Endothelial cell of umbilical vein (primary cell): Measurements from ENCODE around the gene MALAT1. TPM values are rescaled to one million over a fixed set of nuclear protein-coding genes. Genes with fewer than 3 reads are reported as not detected.
"Not testable (repeated sequence)": the region's sequence is repeated elsewhere in the genome, so short reads cannot be mapped to it uniquely, and the experiment has no call there.

Source experiments
- BruUV-seq: library from RNA; stranded (reverse); fragments of 400-500 nt; replicated peaks from 2 replicates; lab custom pipeline; 2021; lab: Mats Ljungman, UMichigan
- CTCF ChIA-PET: fragments of 300-600, 350-600 bp; sonication (Branson Sonifier 250); formaldehyde crosslinking; loops from one replicate; lab custom pipeline; 2021; ENCODE audit warnings: antibody characterized with exemption, inconsistent platforms; lab: Charles Lee
- POLR2A ChIA-PET: fragments of 300-600, 350-600 bp; sonication (Branson Sonifier 250); formaldehyde crosslinking; loops from one replicate; lab custom pipeline; 2021; ENCODE audit warnings: antibody characterized with exemption, inconsistent platforms; lab: Charles Lee
- DNase-seq: peaks from one replicate; pipeline ENCODE4 v3.0.0-alpha.2; 2011; ENCODE audit warnings: low read depth, low spot score
- FAIRE-seq: peaks from 2 replicates; lab custom pipeline; 2011; peaks lifted over from hg19 to GRCh38; lab: Jason Lieb, UNC
- H2AFZ ChIP-seq: 2 replicates; pipeline ENCODE4 v1.6.0; 2012; ENCODE audit warnings: low read depth, low read length, control low read depth, inconsistent platforms
- H3K27ac ChIP-seq: 2 replicates; pipeline ENCODE4 v1.5.1; 2011; ENCODE audit warnings: low read depth, mild to moderate bottlenecking, control low read depth, low read length, moderate library complexity; ENCODE audit not compliant: insufficient read depth
- H3K27me3 ChIP-seq, 2 experiments: 2 replicates each; pipeline versions ENCODE4 v1.6.0 to v1.6.1; 2011; ENCODE audit warnings: low read length in 2 of 2, mixed read lengths in 1 of 2; ENCODE audit not compliant: control insufficient read depth in 2 of 2, insufficient read depth in 2 of 2
- H3K36me3 ChIP-seq, 2 experiments: 2 replicates in 1 of 2; 3 replicates in 1 of 2; pipeline ENCODE4 v1.5.1; 2011; ENCODE audit warnings: low read length in 2 of 2, mild to moderate bottlenecking in 1 of 2, moderate library complexity in 1 of 2; ENCODE audit not compliant: control insufficient read depth in 2 of 2, insufficient read depth in 2 of 2; ENCODE audit errors: extremely low read depth in 1 of 2
- H3K4me1 ChIP-seq: 3 replicates; pipeline ENCODE4 v1.5.1; 2011; ENCODE audit warnings: mild to moderate bottlenecking, low read length; ENCODE audit not compliant: control insufficient read depth, insufficient read depth; ENCODE audit errors: extremely low read depth
- H3K4me2 ChIP-seq: 2 replicates; pipeline ENCODE4 v1.6.1; 2011; ENCODE audit warnings: low read length, control low read depth, mixed read lengths; ENCODE audit not compliant: insufficient read depth
- H3K4me3 ChIP-seq, 3 experiments: fragments of 200-600 bp in 1 of 3; sonication (generic), shearing (Covaris generic) in 1 of 3; replicated peaks in 1 of 3; 2 replicates each; pipeline ENCODE4 v1.5.1; 2011 to 2016; ENCODE audit warnings: control low read depth in 3 of 3, low read length in 3 of 3, mild to moderate bottlenecking in 2 of 3, inconsistent platforms in 1 of 3, low read depth in 1 of 3, moderate library complexity in 1 of 3; ENCODE audit not compliant: insufficient read depth in 1 of 3
- H3K79me2 ChIP-seq: 2 replicates; pipeline ENCODE4 v1.6.0; 2012; ENCODE audit warnings: low read length, inconsistent platforms; ENCODE audit not compliant: control insufficient read depth, insufficient read depth
- H3K9ac ChIP-seq: replicated peaks from 2 replicates; pipeline ENCODE3; 2011; ENCODE audit warnings: low read length, control low read depth; ENCODE audit not compliant: insufficient read depth; ENCODE audit errors: extremely low read depth
- H3K9me1 ChIP-seq: replicated peaks from 3 replicates; pipeline ENCODE4 v1.6.0; 2011; ENCODE audit warnings: mild to moderate bottlenecking, low read length; ENCODE audit not compliant: control insufficient read depth, insufficient read depth; ENCODE audit errors: extremely low read depth
- H3K9me3 ChIP-seq: replicated peaks from 2 replicates; pipeline ENCODE4 v1.5.1; 2012; ENCODE audit warnings: low read length, inconsistent platforms; ENCODE audit not compliant: control insufficient read depth, insufficient read depth
- H4K20me1 ChIP-seq: replicated peaks from 2 replicates; pipeline ENCODE3; 2011; ENCODE audit warnings: mild to moderate bottlenecking, low read length; ENCODE audit not compliant: control insufficient read depth, insufficient read depth; ENCODE audit errors: extremely low read depth
- FOS ChIP-seq: IDR thresholded peaks from 2 replicates; pipeline ENCODE4 v1.6.1; 2011; ENCODE audit warnings: mild to moderate bottlenecking, low read length, moderate library complexity, borderline replicate concordance; ENCODE audit not compliant: insufficient read depth
- POLR2A ChIP-seq: IDR thresholded peaks from 2 replicates; pipeline ENCODE4 v1.6.1; 2012; ENCODE audit warnings: low read depth, mild to moderate bottlenecking, control low read depth, low read length
- POLR2AphosphoS5 ChIP-seq: IDR thresholded peaks from 2 replicates; pipeline ENCODE4 v1.6.1; 2012; ENCODE audit warnings: low read depth, mild to moderate bottlenecking, control low read depth, low read length, moderate library complexity; ENCODE audit not compliant: insufficient read depth
- dilution Hi-C: fragments of 300-500 bp; cut with MboI; formaldehyde crosslinking; loops from one replicate; pipeline ENCODE4 v1.15.0; 2019; ENCODE audit warnings: low sequenced_read_pairs; ENCODE audit not compliant: extremely low pct_ligation_motif_present
- intact Hi-C: fragments of 100-400 bp; cut with micrococcal nuclease; formaldehyde crosslinking; loops from one replicate; pipeline ENCODE4 v1.10.0; 2022
- polyA plus RNA-seq, 4 experiments: library from polyadenylated mRNA; depleted of rRNA in 3 of 4; stranded (reverse) in 3 of 4; unstranded in 1 of 4; fragments of >200 nt; gene quantifications; 2 replicates each; pipeline versions ENCODE4 v1.2.1 to v1.2.3, GENCODE V29; 2011 to 2012; ENCODE audit warnings: missing spikeins in 1 of 4
- total RNA-seq: library from RNA; stranded (reverse); gene quantifications from 2 replicates; pipeline ENCODE4 v1.2.3, GENCODE V29; 2021
- TF ChIP-seq, protein P1 (sequence below): IDR thresholded peaks from 2 replicates; pipeline ENCODE4 v1.6.1; 2011; ENCODE audit not compliant: insufficient read depth, insufficient read length

The MALAT1 gene
- total and polyA plus RNA-seq, 2 donors (not counting 3 experiments of a cell fraction or from before 2014, with no cell fraction given) = 491 to 7,529 TPM

DNA sequence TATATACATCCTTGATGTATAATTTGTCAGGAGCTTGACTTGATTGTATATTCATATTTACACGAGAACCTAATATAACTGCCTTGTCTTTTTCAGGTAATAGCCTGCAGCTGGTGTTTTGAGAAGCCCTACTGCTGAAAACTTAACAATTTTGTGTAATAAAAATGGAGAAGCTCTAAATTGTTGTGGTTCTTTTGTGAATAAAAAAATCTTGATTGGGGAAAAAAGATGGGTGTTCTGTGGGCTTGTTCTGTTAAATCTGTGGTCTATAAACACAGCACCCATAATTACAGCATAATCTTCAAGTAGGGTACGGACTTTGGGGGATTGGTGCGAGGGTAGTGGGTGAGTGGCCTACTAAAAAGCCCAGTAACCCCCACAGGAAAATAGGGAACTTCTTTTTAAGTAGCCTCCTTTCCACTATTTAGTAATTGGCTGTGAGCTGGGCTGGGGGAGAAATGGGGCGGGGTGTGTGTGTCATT lies 7.5 kb downstream of the MALAT1 start:
- FAIRE-seq (no peak), DNase-seq (no peak)
- Histone ChIP-seq H3K9me1 (no peaks in the 10 kb centered on the region), H3K36me3 (peaks cover 25 to 33% of the 10 kb centered on the region in 2 experiments), H3K27me3 (no peaks in the 10 kb centered on the region), H2AFZ (no peak overlapping the region), H3K4me2 (peak overlapping the region; percentile 97), H3K4me3 (peak overlapping the region in 2 of 3 experiments; percentile 91 to 98), H4K20me1 (peaks cover 23% of the 10 kb centered on the region), H3K9me3 (no peaks in the 10 kb centered on the region), H3K27ac (peak overlapping the region; percentile 89), H3K79me2 (peaks cover 52% of the 10 kb centered on the region), H3K9ac (peak overlapping the region; percentile 95), H3K4me1 (peaks cover 24% of the 10 kb centered on the region)
- no TSS peak for BruUV-seq
- ChIA-PET POLR2A (interaction anchor here (1.1 to 13.9 kb wide), 11 partner anchors 8 to 86 kb away, joined by 4 to 283 read pairs (median 40); partner anchors contain the start of genes MALAT1 and NEAT1), CTCF (interaction anchor here (1.1 to 7.8 kb wide), 7 partner anchors 27 to 140 kb away, joined by 3 to 105 read pairs (median 12); no protein-coding TSS in a partner anchor)
- intact Hi-C loops (loop anchor here (2.0 kb wide), 1 partner anchor 78 kb away; no protein-coding TSS in a partner anchor), dilution Hi-C loops (no loop called here)
- TF ChIP-seq, protein P1, sequence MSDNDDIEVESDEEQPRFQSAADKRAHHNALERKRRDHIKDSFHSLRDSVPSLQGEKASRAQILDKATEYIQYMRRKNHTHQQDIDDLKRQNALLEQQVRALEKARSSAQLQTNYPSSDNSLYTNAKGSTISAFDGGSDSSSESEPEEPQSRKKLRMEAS = no peak
- TF ChIP-seq FOS = no peak

DNA sequence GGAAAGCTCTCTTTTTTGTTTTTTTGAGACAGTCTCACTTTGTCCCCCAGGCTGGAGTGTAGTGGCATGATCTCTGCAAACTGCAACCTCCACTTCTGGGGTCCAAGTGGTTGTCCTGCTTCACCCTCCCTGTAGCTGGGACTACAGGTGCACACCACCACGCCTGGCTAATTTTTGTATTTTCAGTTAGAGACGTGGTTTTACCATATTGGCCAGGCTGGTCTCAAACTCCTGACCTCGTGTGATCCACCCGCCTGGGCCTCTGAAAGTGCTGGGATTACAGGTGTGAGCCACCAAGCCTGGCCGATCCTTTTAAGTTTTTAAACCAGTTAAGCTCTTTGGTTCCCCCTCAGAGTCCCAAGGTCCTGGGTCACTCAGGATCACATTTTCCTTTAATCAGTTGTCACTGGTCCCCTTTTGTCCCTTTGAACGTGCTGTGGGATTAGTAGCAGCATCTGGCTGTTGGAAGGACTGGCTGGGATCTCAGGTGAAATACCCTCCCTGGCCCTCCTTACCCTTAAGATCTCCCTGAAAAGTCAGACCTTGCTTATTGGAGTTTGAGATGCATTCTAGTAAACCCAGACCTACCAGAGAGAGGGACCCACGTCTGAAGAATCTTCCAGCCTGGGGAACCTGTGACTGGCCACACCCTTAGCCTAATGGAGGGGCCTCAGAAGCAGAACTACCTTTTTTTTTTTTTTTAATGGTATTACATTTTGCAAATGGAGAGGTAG lies 8.1 kb downstream of the MALAT1 start:
- ChIA-PET CTCF (interaction anchor here (1.0 to 7.8 kb wide), 7 partner anchors 20 to 141 kb away, joined by 3 to 105 read pairs (median 12); no protein-coding TSS in a partner anchor), POLR2A (interaction anchor here (0.7 to 13.9 kb wide), 14 partner anchors 8 to 232 kb away, joined by 3 to 283 read pairs (median 10); partner anchors contain the start of genes MALAT1 and NEAT1)
- Histone ChIP-seq H2AFZ (no peak overlapping the region), H3K27me3 (no peaks in the 10 kb centered on the region), H3K4me1 (peaks cover 24% of the 10 kb centered on the region), H3K4me2 (peak overlapping the region; percentile 6), H3K79me2 (peaks cover 46% of the 10 kb centered on the region), H3K4me3 (peak overlapping the region in 2 of 3 experiments; percentile 91 to 98), H3K9ac (peak overlapping the region; percentile 25), H4K20me1 (peaks cover 19% of the 10 kb centered on the region), H3K36me3 (peaks cover 25 to 28% of the 10 kb centered on the region in 2 experiments), H3K9me3 (no peaks in the 10 kb centered on the region), H3K27ac (peak overlapping the region; percentile 89), H3K9me1 (no peaks in the 10 kb centered on the region)
- dilution Hi-C loops = no loop called here
- intact Hi-C loops = loop anchor here (2.0 kb wide), 1 partner anchor 78 kb away; no protein-coding TSS in a partner anchor
- no TSS peak for BruUV-seq
- peak; percentile 87 for TF ChIP-seq POLR2A
- TF ChIP-seq POLR2AphosphoS5 = peak; percentile 71
- TF ChIP-seq, protein P1 = no peak
- peak; percentile 33 for FAIRE-seq
- peak; percentile 61 for DNase-seq

DNA sequence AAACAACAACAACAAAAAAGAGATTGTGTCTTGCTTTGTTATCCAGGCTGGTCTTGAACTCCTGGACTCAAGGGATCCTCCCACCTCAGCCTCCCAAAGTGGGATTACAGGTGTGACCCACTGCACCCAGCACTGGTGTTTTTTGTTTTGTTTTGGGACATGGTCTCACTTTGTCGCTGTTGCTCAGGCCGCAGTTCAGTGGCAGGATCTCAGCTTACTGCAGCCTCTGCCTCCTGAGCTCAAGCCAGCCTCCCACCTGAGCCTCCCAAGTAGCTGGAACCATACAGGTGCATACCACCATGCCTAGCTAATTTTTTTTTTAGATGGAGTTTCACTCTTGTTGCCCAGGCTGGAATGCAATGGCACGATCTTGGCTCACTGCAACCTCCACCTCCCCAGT lies 13.5 kb downstream of the MALAT1 start:
- H3K9ac ChIP-seq, H3K4me3 ChIP-seq, H3K4me1 ChIP-seq, H2AFZ ChIP-seq, H3K27ac ChIP-seq, H3K79me2 ChIP-seq, BruUV-seq, DNase-seq, dilution Hi-C loops, FAIRE-seq, H3K4me2 ChIP-seq, H4K20me1 ChIP-seq, H3K9me1 ChIP-seq, H3K27me3 ChIP-seq, H3K36me3 ChIP-seq, H3K9me3 ChIP-seq, intact Hi-C loops: not testable (repeated sequence)
- ChIA-PET CTCF (interaction anchor here (2.0 kb wide), 1 partner anchor 8 kb away, joined by 6 read pairs; no protein-coding TSS in a partner anchor), POLR2A (interaction anchor here (0.7 kb wide), 2 partner anchors 15 to 1245 kb away, joined by 6 read pairs; no protein-coding TSS in a partner anchor)
